Epidermal melanocyte (primary cell): ENCODE data around the gene UGGT2.
A peak's percentile ranks its signal among the peaks of the same experiment; 100 is the strongest.
"Not testable (repeated sequence)": the region's sequence is repeated elsewhere in the genome, so short reads cannot be mapped to it uniquely, and the experiment has no call there.

Source experiments
- DNase-seq: peaks from one replicate; pipeline ENCODE4 v3.0.0; 2011; ENCODE audit warnings: low spot score; ENCODE audit not compliant: insufficient read length

Gene UGGT2

DNA sequence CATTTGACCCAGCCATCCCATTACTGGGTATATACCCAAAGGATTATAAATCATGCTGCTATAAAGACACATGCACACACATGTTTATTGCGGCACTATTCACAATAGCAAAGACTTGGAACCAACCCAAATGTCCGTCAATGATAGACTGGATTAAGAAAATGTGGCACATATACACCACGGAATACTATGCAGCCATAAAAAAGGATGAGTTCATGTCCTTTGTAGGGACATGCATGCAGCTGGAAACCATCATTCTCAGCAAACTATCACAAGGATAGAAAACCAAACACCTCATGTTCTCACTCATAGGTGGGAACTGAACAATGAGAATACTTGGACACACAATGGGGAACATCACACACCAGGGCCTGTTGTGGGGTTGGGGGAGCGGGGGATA is 2.2 kb downstream of the UGGT2 start:
- DNase-seq = not testable (repeated sequence)

- not testable (repeated sequence) for DNase-seq
These were observed 6.6 kb downstream of the UGGT2 start for GRCh38 chr13:96046449-96047126.

DNA sequence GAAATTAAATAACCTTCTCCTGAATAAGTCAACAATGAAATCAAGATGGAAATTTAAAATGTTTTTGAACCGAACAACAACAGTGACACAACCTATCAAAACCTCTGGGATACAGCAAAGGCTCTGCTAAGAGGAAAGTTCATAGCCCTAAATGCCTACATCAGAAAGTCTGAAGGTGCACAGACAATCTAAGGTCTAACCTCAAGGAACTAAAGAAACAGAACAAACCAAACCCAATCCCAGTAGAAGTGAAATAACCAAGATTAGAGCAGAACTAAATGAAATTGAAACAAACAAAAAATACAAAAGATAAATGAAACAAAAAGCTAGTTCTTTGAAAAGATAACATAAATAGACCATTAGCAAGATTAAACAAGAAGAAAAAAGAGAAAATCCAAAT is 9.0 kb downstream of the UGGT2 start:
- no peak for DNase-seq

GRCh38 chr13:96041326-96042110 is 11.7 kb downstream of the UGGT2 start:
- no peak for DNase-seq

DNA sequence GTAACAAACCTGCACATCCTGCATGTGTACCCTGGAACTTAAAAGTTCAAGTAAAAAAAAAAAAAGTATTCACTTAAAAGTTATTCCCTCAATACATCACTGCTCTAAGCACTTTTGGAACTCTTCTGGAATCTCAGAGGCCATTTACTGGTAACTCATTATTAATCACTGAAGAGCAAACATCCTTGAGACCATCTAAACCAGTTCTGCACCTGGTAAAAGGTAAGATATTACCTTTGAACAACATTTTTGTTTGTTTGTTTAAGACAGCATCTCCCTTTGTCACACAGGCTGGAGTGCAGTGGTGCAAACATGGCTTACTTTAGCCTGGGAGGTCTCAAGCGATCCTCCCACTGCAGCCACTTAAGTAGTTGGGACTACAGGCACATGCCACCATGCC is 16.7 kb downstream of the UGGT2 start:
- DNase-seq = no peak

DNA sequence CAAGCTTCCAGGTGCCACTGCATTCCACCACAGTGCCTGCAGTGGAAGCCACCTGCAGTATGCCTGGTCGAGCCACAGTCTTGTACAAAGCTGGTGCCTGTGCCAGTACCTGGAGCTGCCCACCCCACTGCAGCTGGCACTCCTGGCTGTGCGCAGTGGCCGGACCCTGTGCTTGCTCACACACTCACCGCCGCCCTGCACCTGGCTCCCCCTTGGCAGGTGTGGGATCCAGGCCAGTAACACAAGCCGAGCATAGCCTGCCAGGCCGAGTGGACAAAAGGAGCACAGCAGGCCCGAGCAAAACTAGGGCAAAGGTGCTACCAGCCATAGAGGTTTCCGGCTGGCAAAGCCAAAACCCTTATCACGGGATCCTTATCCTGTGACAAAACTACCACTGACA is 18.5 kb downstream of the UGGT2 start:
- DNase-seq = no peak

DNA sequence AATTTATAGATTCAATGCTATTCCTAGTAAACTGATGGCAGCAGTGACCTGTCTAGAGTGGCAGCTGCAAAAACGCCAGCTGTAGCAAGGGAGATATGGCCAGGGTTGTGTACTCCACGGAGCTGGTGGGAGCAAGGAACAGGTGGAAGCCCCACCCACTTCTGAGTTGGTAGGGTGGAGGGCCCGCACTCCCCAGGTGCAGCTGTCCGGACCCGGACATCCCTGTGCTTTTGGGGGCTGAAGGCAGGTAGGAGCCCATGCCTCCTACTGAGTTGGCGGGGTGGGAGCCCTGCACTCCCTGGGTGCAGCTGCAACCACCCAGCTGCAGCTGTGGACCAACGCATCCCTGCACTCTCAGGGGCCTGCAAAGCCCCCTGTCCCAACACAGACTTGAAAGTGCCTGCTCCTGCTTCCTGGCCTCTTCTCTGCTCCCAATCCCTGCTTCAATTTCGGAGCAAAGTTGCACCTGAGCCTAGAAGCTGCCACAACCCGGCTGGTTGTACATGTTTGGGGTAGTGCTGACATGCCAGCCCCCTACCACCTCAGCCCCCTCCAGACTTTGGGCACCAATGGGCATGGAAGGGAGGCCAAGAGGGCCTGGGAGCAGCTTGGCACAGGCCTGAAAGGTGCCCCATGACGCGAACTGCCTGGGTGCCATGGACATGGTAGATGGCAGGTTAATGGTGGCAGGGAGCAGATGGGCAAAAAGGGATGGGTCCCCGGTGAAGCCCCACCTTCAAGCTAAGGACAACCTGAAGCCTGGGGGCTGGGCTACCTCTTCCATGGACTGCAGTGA is 19.8 kb downstream of the UGGT2 start:
- no peak for DNase-seq

DNA sequence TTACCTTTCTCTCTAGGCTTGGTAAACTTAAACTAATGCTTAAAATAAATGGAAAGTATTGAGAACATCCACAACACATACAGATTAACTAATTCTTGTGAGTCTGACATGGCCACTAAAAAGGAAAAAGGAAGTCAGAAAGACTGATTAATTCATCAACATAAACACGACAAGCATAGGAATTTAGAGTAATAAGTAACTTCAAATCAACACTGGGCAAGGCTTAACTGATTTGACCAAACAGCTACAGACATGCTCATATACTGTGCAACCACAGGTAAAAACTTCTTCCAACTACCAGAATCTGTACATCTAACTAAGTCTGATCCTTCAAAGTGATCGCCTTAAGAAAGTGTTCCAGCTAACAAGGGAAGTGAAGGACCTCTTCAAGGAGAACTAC is 20.5 kb downstream of the UGGT2 start:
- DNase-seq = no peak

GRCh38 chr13:96029002-96029401 is 24.2 kb downstream of the UGGT2 start:
- DNase-seq = no peak

DNA sequence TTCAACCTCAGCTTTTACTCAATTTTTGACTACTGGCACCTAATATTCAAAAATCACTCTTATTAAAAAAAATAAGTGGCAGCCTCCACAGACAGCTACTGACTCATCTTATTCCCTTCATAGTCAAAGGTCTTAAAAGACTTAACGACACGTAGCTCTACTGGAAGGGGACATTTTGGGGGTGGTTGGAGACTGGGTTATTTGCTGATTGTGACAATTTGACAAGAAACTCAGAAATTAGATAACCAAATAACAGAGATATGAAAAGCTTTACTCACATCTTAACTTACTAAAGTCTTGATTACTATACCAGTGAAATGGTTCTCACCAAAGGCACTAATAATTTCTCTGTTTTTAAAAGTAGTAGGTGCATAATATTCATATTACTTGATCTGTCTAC is 25.7 kb downstream of the UGGT2 start:
- DNase-seq = no peak

GRCh38 chr13:96025283-96025682 is 27.9 kb downstream of the UGGT2 start:
- DNase-seq = no peak

GRCh38 chr13:96020931-96021330 is 32.3 kb downstream of the UGGT2 start:
- no peak for DNase-seq

- peak; percentile 38 for DNase-seq
These were observed 33.0 kb downstream of the UGGT2 start for GRCh38 chr13:96020155-96020575.

GRCh38 chr13:96018135-96018534 is 35.1 kb downstream of the UGGT2 start:
- no peak for DNase-seq

DNA sequence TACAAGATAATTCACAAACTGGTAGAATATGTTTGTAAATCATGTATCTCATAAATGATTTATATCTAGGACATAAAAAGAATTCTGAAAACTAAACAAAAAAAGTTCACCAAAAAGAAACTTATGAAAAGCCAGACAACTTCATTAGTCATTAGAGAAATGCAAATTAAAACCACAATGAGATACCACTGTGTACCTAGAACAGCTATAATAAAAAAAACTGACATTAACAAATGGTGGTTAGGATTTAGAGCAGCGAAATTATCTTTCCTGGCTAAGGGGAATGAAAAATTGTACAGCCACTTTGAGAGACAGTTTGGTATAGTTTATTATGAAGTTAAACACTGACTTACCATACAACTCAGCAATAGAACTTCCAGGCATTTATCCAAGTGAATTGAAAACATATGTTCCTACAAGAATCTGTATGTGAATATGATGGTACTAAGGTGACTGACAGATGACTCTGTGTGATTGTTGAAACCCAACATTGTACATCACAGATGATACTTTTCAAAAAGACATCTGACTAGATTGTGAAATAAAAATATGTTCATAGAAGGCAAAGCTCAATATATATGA is 41.8 kb downstream of the UGGT2 start:
- no peak for DNase-seq

DNA sequence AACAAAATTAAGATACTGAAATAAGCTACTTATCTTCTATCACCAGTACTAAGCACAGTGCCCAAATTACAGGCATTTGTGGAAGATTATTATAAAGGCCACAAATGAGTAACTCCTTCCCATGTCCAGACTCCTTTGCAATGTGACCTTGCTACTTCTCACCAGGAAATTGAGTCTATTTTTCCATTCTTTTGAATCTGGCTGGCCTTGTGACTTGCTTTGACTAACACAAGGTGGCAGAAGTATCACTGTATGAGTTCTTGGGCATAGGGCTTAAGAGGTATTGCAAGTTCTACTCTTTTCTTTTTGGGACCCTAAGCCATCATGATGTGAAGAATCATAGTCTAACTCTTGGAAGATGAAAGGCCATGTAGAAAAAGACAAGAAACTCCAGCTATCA is 49.9 kb downstream of the UGGT2 start:
- DNase-seq = no peak

DNA sequence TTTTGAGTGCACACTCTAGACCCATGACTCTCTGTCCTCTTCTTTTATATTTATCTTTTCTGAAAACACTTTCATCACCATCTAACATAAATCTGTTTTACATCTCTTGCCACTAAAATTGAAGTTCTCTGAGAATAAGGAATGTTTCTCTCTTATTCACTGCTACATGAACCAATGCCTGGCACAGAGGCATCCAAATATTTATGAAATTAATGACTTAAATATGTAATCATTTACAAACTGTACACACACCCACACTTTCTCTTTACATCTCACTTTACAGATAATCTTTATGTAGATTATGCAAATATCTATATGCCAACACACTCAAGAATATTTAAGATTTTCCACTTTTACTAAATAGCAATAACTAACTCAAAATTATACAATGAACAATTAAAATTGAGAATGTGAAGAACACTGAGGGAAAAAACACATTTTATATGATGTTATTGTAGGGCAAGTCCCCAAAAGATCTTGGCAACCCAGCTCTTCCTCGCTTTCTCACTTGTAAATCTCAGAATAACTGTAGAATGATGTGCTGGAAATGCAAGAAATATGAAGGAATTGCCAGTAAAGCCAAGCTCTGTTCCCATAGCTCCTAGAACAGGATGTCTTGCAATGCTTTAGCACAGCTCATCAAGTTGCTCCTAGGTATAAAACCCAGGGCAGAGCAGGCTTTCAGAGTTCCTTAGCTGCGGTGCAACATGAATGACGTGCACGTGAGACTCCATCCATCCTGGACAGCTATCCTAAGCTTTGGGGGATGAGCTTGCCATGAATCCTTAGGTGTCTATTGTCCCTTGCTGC is 50.7 kb downstream of the UGGT2 start:
- no peak for DNase-seq

- no peak for DNase-seq
These were observed 53.1 kb downstream of the UGGT2 start for GRCh38 chr13:96000069-96000468.

DNA sequence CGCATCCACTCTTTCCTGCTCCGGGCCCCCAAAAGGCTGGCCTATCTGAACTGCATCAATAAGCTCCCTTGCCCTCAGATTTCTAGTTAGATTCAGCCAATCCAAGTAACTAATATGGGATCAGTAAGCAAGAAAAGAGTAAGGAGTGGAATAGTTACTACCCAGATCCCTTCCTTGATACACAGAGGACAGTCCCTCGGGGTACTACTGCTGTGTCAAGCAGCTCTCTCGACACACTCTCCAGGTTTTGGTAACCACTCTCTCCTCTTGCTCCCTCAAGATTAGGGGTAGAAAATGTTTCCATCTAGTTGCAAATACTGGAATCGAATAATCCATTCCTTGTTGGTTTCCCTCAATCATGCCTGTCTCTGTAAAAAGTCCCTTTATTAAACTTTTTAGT is 65.4 kb downstream of the UGGT2 start:
- no peak for DNase-seq

- no peak for DNase-seq
These were observed 71.1 kb downstream of the UGGT2 start for GRCh38 chr13:95982144-95982543.

GRCh38 chr13:95972651-95973050 is 80.5 kb downstream of the UGGT2 start:
- not testable (repeated sequence) for DNase-seq
